Neural cell (in vitro differentiated cells): ENCODE data around the gene WFIKKN1. TPM values are rescaled to one million over a fixed set of nuclear protein-coding genes. Genes with fewer than 3 reads are reported as not detected.

ENCODE experiments used
- H2AFZ ChIP-seq: fragments of 200-600, 300-800 bp; sonication (generic), shearing (Covaris generic); 2 replicates; pipeline ENCODE4 v1.6.0; 2014; ENCODE audit warnings: low read depth, mild to moderate bottlenecking, antibody characterized with exemption, low read length, moderate library complexity
- H3F3A ChIP-seq: fragments of 200-600 bp; shearing (Covaris generic); 2 replicates; pipeline ENCODE4 v1.6.1; 2016; ENCODE audit warnings: mild to moderate bottlenecking, moderate library complexity, mixed read lengths, antibody characterized with exemption, low read length; ENCODE audit not compliant: insufficient read depth, poor library complexity, severe bottlenecking
- H3K27ac ChIP-seq: fragments of 200-600, 300-800 bp; sonication (generic), shearing (Covaris generic); 2 replicates; pipeline ENCODE4 v1.5.1; 2014; ENCODE audit warnings: mild to moderate bottlenecking, low read length, moderate library complexity
- H3K27me3 ChIP-seq: fragments of 300-800, 200-600 bp; sonication (generic), shearing (Covaris generic); 2 replicates; pipeline ENCODE4 v1.6.0; 2014; ENCODE audit warnings: mild to moderate bottlenecking, low read depth, low read length, moderate library complexity; ENCODE audit not compliant: insufficient read depth
- H3K36me3 ChIP-seq: fragments of 300-800, 200-600 bp; sonication (generic), shearing (Covaris generic); 2 replicates; pipeline ENCODE4 v1.5.1; 2014; ENCODE audit warnings: mild to moderate bottlenecking, antibody characterized with exemption, low read length, moderate library complexity; ENCODE audit not compliant: insufficient read depth
- H3K4me2 ChIP-seq: fragments of 300-800, 200-600 bp; sonication (generic), shearing (Covaris generic); 2 replicates; pipeline ENCODE4 v1.6.0; 2014; ENCODE audit warnings: mild to moderate bottlenecking, low read length
- H3K4me3 ChIP-seq: fragments of 300-800, 200-600 bp; sonication (generic), shearing (Covaris generic); 2 replicates; pipeline ENCODE4 v1.5.1; 2014; ENCODE audit warnings: mild to moderate bottlenecking, low read length, moderate library complexity
- H3K79me2 ChIP-seq: fragments of 200-600 bp; shearing (Covaris generic); replicated peaks from 2 replicates; pipeline ENCODE4 v1.6.0; 2014; ENCODE audit warnings: mild to moderate bottlenecking, low read length, moderate library complexity; ENCODE audit not compliant: insufficient read depth
- H3K9ac ChIP-seq: fragments of 300-800, 200-600 bp; sonication (generic), shearing (Covaris generic); 2 replicates; pipeline ENCODE4 v1.6.1; 2016; ENCODE audit warnings: mild to moderate bottlenecking, low read length, mixed read lengths
- H3K9me2 ChIP-seq: fragments of 200-600 bp; shearing (Covaris generic); 2 replicates; pipeline ENCODE4 v1.6.1; 2016; ENCODE audit warnings: mild to moderate bottlenecking, low read length, mixed read lengths; ENCODE audit not compliant: insufficient read depth
- H3K9me3 ChIP-seq: fragments of 200-600, 300-800 bp; sonication (generic), shearing (Covaris generic); 2 replicates; pipeline ENCODE4 v1.6.1; 2016; ENCODE audit warnings: mild to moderate bottlenecking, mixed run types, low read length, moderate library complexity, mixed read lengths
- H4K20me1 ChIP-seq: fragments of 200-600 bp; shearing (Covaris generic); 2 replicates; pipeline ENCODE4 v1.6.1; 2016; ENCODE audit warnings: mild to moderate bottlenecking, mixed run types; ENCODE audit not compliant: insufficient read depth
- EP300 ChIP-seq: fragments of 450-650 bp; conservative IDR thresholded peaks from 2 replicates; pipeline ENCODE4 v1.6.1; 2014; ENCODE audit warnings: antibody characterized with exemption, mild to moderate bottlenecking, moderate library complexity; ENCODE audit not compliant: poor library complexity, severe bottlenecking
- EZH2 ChIP-seq: fragments of 200-600, 300-800 bp; shearing (Covaris generic), sonication (generic); IDR thresholded peaks from 2 replicates; pipeline ENCODE4 v1.6.1; 2014; ENCODE audit warnings: antibody characterized with exemption, low read length, borderline replicate concordance, mild to moderate bottlenecking; ENCODE audit not compliant: insufficient read depth, poor library complexity, severe bottlenecking
- MXI1 ChIP-seq: fragments of 450-650 bp; conservative IDR thresholded peaks from 2 replicates; pipeline ENCODE4 v1.6.1; 2014; ENCODE audit warnings: antibody characterized with exemption, mild to moderate bottlenecking; ENCODE audit not compliant: poor library complexity, severe bottlenecking
- POLR2AphosphoS5 ChIP-seq: IDR thresholded peaks from 2 replicates; pipeline ENCODE4 v1.6.1; 2012
- RAD21 ChIP-seq: fragments of 450-650 bp; conservative IDR thresholded peaks from 2 replicates; pipeline ENCODE4 v1.6.1; 2014; ENCODE audit warnings: antibody characterized with exemption, mild to moderate bottlenecking, moderate library complexity
- SMC3 ChIP-seq: fragments of 450-650 bp; conservative IDR thresholded peaks from 2 replicates; pipeline ENCODE4 v1.6.1; 2014; ENCODE audit warnings: antibody characterized with exemption, mild to moderate bottlenecking, moderate library complexity; ENCODE audit not compliant: poor library complexity
- TAF1 ChIP-seq: IDR thresholded peaks from 2 replicates; pipeline ENCODE4 v1.6.1; 2012; ENCODE audit warnings: low read depth
- polyA plus RNA-seq: library from polyadenylated mRNA; depleted of rRNA; stranded (reverse); fragments of >200 nt; gene quantifications from 2 replicates; pipeline ENCODE4 v1.2.3, GENCODE V29; 2014
- TF ChIP-seq, protein P1 (sequence below): fragments of 450-650 bp; IDR thresholded peaks from 2 replicates; pipeline ENCODE4 v1.5.1; 2014; ENCODE audit warnings: antibody characterized with exemption, mild to moderate bottlenecking, moderate library complexity; ENCODE audit not compliant: poor library complexity, severe bottlenecking
- TF ChIP-seq, protein P2 (sequence below): IDR thresholded peaks from 2 replicates; pipeline ENCODE4 v1.6.1; 2012; ENCODE audit warnings: borderline replicate concordance

WFIKKN1 gene
- polyA plus RNA-seq, 1 donor from 2014 or later = 0.43 TPM

DNA sequence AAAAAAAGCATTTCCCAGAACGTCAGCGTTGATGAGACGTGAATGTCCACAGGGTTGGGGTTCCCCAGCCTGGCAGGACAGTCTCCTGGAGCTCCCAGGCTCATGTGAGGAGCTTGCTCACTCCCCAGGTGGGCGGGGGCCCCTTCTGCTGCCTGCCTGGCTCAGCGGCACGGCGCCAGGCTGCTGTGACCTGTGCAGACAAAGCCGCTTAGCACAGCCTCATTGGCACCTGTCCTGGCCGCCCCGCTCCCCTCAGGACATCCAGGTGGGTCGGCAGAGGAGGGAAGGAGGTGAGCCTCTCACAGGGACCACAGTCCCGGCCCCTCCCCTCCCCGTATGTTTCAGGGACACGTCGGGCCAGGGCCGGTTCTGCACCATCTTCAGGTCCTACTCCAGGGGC is 12.9 kb upstream of the WFIKKN1 start:
- Histone ChIP-seq H3K9ac (no peak overlapping the region), H3K36me3 (peaks cover 7% of the 10 kb centered on the region), H3K27ac (no peak overlapping the region), H3F3A (no peaks in the 10 kb centered on the region), H2AFZ (no peak overlapping the region), H4K20me1 (no peaks in the 10 kb centered on the region), H3K4me3 (no peak overlapping the region), H3K79me2 (no peaks in the 10 kb centered on the region), H3K9me2 (no peaks in the 10 kb centered on the region), H3K4me2 (no peak overlapping the region), H3K9me3 (no peaks in the 10 kb centered on the region), H3K27me3 (no peaks in the 10 kb centered on the region)
- TF ChIP-seq, protein P1, sequence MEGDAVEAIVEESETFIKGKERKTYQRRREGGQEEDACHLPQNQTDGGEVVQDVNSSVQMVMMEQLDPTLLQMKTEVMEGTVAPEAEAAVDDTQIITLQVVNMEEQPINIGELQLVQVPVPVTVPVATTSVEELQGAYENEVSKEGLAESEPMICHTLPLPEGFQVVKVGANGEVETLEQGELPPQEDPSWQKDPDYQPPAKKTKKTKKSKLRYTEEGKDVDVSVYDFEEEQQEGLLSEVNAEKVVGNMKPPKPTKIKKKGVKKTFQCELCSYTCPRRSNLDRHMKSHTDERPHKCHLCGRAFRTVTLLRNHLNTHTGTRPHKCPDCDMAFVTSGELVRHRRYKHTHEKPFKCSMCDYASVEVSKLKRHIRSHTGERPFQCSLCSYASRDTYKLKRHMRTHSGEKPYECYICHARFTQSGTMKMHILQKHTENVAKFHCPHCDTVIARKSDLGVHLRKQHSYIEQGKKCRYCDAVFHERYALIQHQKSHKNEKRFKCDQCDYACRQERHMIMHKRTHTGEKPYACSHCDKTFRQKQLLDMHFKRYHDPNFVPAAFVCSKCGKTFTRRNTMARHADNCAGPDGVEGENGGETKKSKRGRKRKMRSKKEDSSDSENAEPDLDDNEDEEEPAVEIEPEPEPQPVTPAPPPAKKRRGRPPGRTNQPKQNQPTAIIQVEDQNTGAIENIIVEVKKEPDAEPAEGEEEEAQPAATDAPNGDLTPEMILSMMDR = no peak
- TF ChIP-seq EP300 = no peak
- TF ChIP-seq SMC3 = no peak
- no peak for TF ChIP-seq EZH2
- TF ChIP-seq, protein P2, sequence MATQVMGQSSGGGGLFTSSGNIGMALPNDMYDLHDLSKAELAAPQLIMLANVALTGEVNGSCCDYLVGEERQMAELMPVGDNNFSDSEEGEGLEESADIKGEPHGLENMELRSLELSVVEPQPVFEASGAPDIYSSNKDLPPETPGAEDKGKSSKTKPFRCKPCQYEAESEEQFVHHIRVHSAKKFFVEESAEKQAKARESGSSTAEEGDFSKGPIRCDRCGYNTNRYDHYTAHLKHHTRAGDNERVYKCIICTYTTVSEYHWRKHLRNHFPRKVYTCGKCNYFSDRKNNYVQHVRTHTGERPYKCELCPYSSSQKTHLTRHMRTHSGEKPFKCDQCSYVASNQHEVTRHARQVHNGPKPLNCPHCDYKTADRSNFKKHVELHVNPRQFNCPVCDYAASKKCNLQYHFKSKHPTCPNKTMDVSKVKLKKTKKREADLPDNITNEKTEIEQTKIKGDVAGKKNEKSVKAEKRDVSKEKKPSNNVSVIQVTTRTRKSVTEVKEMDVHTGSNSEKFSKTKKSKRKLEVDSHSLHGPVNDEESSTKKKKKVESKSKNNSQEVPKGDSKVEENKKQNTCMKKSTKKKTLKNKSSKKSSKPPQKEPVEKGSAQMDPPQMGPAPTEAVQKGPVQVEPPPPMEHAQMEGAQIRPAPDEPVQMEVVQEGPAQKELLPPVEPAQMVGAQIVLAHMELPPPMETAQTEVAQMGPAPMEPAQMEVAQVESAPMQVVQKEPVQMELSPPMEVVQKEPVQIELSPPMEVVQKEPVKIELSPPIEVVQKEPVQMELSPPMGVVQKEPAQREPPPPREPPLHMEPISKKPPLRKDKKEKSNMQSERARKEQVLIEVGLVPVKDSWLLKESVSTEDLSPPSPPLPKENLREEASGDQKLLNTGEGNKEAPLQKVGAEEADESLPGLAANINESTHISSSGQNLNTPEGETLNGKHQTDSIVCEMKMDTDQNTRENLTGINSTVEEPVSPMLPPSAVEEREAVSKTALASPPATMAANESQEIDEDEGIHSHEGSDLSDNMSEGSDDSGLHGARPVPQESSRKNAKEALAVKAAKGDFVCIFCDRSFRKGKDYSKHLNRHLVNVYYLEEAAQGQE = no peak
- TF ChIP-seq MXI1 = no peak
- TF ChIP-seq RAD21 = no peak
- TF ChIP-seq TAF1 = no peak
- no peak for TF ChIP-seq POLR2AphosphoS5

DNA sequence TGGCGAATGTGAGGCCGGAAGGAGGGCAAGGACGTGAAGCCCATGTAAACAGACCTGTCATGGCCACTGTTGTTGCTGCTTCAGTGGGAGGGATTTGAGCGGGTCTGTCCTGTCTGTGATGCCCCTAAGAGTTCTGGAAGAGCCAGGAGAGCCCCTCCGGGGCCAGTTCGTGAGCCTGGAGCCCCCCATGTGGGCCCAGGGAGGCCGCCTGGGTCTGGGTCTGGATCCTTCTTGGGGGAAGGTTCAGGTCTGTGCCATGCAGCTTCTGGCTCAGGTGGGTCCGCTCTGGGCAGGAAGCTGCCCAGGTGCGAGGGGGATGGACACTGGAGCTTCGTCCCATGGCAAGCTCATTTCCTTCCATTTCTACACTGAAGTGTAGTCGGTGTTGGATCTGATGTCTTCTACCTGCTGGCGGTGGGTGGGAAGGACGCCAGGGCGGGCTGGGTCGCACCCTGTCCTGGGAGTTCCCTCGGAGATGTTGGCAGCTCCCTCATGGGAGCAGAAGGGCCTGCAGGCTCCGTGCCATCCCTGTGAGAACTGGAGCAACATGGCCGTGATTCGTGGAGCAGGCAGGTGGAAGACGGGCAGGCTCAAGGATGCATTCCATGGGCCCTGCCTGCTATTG is 11.2 kb upstream of the WFIKKN1 start:
- Histone ChIP-seq H3K9ac (no peak overlapping the region), H3K9me2 (no peaks in the 10 kb centered on the region), H2AFZ (no peak overlapping the region), H3K27me3 (no peaks in the 10 kb centered on the region), H3K27ac (no peak overlapping the region), H3K9me3 (no peaks in the 10 kb centered on the region), H3K36me3 (peaks cover 6% of the 10 kb centered on the region), H3K4me2 (no peak overlapping the region), H3K4me3 (no peak overlapping the region), H4K20me1 (no peaks in the 10 kb centered on the region), H3F3A (no peaks in the 10 kb centered on the region), H3K79me2 (no peaks in the 10 kb centered on the region)
- no peak for TF ChIP-seq SMC3
- TF ChIP-seq EZH2 = no peak
- TF ChIP-seq POLR2AphosphoS5 = no peak
- no peak for TF ChIP-seq RAD21
- TF ChIP-seq, protein P2 = no peak
- no peak for TF ChIP-seq MXI1
- TF ChIP-seq EP300 = no peak
- TF ChIP-seq, protein P1 = no peak
- TF ChIP-seq TAF1 = no peak
